GM12865 (cell line): Measurements from ENCODE around the gene ATAD3B.

Experiments
- DNase-seq: peaks from one replicate; pipeline ENCODE4 v3.0.0; 2010; ENCODE audit warnings: low read depth
- H3K4me3 ChIP-seq: 2 replicates; pipeline ENCODE4 v1.5.1; 2011; ENCODE audit warnings: mild to moderate bottlenecking, low read depth, low read length, control low read depth
- TF ChIP-seq, protein P1 (sequence below): IDR thresholded peaks from 2 replicates; pipeline ENCODE4 v1.5.1; 2011; ENCODE audit warnings: low read length, control low read depth, low read depth, inconsistent platforms; ENCODE audit not compliant: insufficient read depth; ENCODE audit errors: missing control alignments

ATAD3B gene

DNA sequence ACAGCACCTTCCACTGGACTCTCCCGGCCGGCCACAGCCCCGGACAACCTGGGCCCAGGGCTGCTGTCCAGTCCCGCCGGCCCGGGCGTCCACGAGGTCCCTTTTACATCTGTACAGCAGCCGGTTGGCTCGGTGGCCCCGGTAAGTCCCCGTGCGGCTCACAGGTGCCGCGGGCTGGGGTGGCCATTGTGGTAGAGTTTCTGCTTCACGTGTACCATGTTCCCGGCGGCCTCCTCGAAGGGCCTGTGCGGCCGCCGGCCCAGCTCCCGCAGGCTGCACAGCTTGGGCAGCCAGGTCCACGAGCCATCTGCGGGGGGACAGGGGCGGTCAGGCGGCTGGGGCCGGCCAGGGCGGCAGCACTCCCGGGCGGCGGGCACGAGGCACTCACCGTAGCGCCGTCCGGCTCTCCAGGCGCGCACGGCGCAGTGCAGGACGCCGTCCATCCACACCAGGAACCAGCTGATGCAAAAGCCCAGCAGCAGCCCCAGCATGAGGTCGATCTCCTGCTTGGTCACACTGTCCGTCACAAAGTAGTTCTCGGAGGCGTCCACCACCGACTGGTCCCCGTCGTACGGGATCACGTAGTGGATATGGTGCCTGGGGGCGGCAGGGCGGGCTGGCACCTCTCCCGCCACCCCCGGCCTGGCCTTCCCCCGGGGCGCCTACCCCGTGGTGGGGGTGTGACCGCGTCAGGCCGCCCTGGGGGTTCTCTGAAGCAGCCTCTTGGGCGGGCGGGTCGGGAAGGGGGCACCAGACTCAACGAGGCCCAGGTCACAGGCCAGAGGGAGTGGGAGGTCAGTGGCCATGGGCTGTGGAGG lies 63.8 kb downstream of the ATAD3B start:
- H3K4me3 ChIP-seq, result no peak overlapping the region
- TF ChIP-seq, protein P1, sequence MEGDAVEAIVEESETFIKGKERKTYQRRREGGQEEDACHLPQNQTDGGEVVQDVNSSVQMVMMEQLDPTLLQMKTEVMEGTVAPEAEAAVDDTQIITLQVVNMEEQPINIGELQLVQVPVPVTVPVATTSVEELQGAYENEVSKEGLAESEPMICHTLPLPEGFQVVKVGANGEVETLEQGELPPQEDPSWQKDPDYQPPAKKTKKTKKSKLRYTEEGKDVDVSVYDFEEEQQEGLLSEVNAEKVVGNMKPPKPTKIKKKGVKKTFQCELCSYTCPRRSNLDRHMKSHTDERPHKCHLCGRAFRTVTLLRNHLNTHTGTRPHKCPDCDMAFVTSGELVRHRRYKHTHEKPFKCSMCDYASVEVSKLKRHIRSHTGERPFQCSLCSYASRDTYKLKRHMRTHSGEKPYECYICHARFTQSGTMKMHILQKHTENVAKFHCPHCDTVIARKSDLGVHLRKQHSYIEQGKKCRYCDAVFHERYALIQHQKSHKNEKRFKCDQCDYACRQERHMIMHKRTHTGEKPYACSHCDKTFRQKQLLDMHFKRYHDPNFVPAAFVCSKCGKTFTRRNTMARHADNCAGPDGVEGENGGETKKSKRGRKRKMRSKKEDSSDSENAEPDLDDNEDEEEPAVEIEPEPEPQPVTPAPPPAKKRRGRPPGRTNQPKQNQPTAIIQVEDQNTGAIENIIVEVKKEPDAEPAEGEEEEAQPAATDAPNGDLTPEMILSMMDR, result no peak
- no peak for DNase-seq

DNA sequence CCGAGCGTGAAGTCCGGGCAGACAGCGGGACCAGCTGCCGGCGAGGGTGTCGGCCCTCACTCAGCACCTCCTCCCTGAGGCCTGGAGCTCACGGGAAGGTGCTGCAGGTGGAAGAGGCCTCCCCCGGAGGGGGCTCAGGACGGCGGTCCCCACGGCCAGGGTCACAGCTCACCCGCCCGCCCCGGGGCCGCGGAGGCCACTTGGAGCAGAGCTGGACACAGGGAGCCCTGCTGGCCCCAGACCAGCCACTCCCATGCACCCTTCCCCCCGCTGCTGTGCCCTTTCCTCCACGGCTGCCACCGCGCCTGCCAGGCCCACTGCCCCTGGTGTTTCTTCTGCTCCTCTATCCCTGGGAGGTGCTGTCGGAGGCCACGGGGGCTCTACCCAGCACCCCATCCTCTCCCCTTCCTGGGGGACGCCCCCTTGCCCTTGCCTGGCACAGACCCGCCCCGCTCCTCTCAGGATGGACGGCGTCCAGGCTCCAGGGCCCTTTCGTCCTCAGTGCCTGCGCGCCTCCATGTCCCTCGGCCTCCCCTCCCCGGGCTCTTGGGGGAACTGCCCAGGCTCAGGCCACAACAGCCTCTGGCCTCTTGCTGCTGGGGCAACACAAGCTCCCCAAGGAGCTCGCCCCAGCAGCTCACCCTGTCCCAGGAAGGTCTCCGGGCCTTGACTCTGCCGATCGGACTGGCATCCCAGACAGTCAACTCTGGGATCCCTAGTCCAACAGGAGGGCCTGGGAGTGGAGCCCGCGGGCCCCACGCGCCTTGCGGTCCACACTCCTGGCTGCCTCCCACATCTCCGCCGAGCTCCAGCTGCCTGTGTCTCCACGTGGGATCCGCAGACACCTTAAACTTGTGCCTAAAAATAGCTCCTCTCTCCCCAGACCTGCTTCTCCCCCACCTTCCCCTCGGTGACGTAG lies 64.7 kb downstream of the ATAD3B start:
- no peak overlapping the region for H3K4me3 ChIP-seq
- TF ChIP-seq, protein P1, result no peak
- DNase-seq, result no peak

DNA sequence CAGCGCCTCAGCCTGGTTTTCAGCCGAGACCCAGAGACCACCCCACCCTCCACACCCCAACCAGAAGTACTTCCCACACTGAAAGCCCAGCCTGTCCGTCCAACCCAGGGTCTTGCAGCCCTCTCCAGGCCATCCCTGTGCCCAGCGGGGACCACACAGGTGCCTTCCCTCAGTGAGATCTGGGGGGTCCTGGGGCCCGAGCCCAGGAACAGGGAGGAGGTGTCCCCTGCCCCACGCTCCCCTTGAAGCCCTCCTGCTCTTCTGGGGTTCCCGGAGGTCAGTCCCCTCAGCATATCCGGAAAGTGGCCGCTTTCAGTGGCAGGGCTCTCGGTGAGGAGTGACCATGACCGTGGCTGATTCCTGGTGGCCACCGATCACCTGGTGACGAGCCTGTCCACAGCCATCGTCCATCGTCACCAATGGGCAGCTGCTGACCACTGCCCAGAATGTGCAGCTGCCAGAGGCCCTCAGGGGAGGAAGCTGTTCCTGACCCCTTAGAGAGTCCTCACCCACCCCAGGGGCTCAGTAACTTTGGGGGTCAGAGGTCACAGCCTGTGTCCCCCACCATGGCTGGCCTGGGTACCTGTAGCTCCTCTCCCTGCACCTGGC lies 65.5 kb downstream of the ATAD3B start:
- no peak for DNase-seq
- H3K4me3 ChIP-seq, result no peak overlapping the region
- TF ChIP-seq, protein P1, result no peak

DNA sequence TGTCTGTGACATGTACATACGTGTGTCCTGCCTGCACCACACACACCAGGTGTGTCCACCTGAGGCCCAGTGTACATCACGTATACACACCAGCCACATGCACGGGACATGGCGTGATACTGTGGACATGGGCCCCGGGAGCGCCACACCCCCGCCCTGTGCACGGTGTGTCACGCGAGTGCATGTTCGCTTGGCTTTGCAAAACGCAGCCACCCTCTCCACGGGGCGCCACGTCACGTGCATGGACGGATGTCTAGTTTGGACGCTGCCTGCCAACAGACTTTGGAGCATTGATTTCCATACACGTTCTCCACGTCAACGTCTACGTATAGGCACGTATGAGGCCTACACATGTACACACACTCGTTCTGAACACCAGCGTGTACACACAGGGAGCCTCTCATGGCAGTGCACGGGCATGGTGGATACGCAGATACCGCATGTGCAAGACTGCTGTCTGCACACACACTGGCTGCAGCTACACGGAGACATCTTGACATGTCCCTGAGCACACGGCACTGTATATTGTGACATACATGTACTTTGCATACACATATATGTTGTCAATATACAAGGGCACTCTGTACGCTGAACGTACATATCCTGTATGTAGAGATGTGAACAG lies 66.2 kb downstream of the ATAD3B start:
- TF ChIP-seq, protein P1, result no peak
- no peak overlapping the region for H3K4me3 ChIP-seq
- no peak for DNase-seq

DNA sequence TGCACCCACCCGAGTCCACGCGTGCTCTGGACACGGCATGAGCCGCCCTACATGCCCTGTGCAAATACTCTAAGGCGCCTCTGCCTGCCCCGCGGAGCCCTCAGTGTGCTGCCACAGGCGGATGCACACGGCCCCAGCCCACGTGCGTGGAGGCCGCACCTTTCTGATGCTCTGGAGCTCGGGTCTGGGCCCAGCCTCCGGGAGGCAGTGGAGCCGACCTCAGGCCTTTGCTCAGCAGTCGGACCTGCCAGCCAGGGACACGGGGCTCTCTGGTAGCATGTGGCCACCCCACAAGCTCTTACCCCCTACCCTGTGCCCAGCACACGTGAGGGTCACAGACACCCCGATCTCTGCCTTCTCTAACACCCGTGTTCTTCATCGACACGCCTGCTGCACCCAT lies 66.8 kb downstream of the ATAD3B start:
- DNase-seq, result no peak
- TF ChIP-seq, protein P1, result no peak
- no peak overlapping the region for H3K4me3 ChIP-seq

DNA sequence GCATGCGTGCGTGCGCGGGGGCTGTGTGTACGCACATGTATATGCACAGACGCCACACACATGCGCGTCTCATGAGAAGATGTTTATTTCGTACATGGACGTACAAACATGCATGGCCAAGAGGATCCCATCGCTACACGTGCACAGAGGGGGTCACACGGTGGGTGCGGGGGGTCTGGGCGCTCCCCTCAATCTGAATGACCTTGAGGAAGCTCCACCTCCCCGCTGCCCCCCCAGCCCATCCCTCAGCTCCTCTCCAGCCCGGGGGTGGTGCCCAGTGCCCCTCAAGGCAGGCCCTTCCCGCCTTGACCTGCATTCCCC lies 67.4 kb downstream of the ATAD3B start:
- TF ChIP-seq, protein P1, result no peak
- no peak overlapping the region for H3K4me3 ChIP-seq
- DNase-seq, result no peak
